ENCODE measurements around the gene FMN1.

DNA sequence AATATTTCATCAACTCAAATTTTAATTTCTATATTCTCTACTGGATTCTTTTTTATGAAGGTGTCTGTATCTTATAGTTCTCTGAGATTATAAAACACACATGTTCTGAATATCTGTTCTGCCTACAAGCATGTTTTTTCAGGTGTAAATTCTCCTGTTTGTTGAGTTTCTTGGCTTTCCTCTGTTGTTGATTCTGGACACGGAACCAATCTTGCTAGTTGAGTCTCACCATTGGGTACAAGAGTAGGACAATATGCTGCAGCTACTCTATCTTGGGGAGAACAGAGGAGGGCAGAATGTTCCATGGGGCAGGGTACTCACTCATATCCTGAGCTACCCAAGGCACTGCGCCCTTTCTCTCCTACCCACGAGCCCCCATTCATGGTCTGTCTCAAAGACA is 371.8 kb downstream of the FMN1 start:
- TF ChIP-seq, protein P1, sequence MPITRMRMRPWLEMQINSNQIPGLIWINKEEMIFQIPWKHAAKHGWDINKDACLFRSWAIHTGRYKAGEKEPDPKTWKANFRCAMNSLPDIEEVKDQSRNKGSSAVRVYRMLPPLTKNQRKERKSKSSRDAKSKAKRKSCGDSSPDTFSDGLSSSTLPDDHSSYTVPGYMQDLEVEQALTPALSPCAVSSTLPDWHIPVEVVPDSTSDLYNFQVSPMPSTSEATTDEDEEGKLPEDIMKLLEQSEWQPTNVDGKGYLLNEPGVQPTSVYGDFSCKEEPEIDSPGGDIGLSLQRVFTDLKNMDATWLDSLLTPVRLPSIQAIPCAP (CRISPR knock-in tag; IDR thresholded peaks at IDR 0.05) = no peak
- TF ChIP-seq, protein P2, sequence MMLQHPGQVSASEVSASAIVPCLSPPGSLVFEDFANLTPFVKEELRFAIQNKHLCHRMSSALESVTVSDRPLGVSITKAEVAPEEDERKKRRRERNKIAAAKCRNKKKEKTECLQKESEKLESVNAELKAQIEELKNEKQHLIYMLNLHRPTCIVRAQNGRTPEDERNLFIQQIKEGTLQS (CRISPR knock-in tag; conservative IDR thresholded peaks at IDR 0.05) = no peak
- TF ChIP-seq CBFB (CRISPR knock-in tag; IDR thresholded peaks at IDR 0.05; ENCODE audit: low read depth) (no peak), SP1 (CRISPR knock-in tag; conservative IDR thresholded peaks at IDR 0.05) (no peak)
- TF ChIP-seq, protein P3, sequence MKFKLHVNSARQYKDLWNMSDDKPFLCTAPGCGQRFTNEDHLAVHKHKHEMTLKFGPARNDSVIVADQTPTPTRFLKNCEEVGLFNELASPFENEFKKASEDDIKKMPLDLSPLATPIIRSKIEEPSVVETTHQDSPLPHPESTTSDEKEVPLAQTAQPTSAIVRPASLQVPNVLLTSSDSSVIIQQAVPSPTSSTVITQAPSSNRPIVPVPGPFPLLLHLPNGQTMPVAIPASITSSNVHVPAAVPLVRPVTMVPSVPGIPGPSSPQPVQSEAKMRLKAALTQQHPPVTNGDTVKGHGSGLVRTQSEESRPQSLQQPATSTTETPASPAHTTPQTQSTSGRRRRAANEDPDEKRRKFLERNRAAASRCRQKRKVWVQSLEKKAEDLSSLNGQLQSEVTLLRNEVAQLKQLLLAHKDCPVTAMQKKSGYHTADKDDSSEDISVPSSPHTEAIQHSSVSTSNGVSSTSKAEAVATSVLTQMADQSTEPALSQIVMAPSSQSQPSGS (CRISPR knock-in tag; IDR thresholded peaks at IDR 0.05; ENCODE audit: borderline replicate concordance, low read depth) = no peak
- TF ChIP-seq, protein P4, sequence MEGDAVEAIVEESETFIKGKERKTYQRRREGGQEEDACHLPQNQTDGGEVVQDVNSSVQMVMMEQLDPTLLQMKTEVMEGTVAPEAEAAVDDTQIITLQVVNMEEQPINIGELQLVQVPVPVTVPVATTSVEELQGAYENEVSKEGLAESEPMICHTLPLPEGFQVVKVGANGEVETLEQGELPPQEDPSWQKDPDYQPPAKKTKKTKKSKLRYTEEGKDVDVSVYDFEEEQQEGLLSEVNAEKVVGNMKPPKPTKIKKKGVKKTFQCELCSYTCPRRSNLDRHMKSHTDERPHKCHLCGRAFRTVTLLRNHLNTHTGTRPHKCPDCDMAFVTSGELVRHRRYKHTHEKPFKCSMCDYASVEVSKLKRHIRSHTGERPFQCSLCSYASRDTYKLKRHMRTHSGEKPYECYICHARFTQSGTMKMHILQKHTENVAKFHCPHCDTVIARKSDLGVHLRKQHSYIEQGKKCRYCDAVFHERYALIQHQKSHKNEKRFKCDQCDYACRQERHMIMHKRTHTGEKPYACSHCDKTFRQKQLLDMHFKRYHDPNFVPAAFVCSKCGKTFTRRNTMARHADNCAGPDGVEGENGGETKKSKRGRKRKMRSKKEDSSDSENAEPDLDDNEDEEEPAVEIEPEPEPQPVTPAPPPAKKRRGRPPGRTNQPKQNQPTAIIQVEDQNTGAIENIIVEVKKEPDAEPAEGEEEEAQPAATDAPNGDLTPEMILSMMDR (IDR thresholded peaks at IDR 0.05) = no peak
